ENCODE results near the gene MYL7. TPM values are rescaled to one million over a fixed set of nuclear protein-coding genes. Genes with fewer than 3 reads are reported as not detected.

The MYL7 gene
- total RNA-seq, 1 experiment from 2014 or later, result not detected

GRCh38 chr7:44150466-44150832, 9.3 kb upstream of the MYL7 start:
- Histone ChIP-seq H3K9me3 (ENCODE audit: low read depth, low read length, poor library complexity, severe bottlenecking) (no peaks in the 10 kb centered on the region), H3K27ac (ENCODE audit: low read depth, low read length, poor library complexity, severe bottlenecking) (no peak overlapping the region), H3K4me1 (ENCODE audit: insufficient read depth, low read length, poor library complexity, severe bottlenecking) (no peaks in the 10 kb centered on the region), H3K36me3 (ENCODE audit: insufficient read depth, low read length, poor library complexity, severe bottlenecking) (no peaks in the 10 kb centered on the region), H3K27me3 (replicated peaks; ENCODE audit: insufficient read depth, low read depth, low read length, poor library complexity) (no peaks in the 10 kb centered on the region), H3K4me3 (ENCODE audit: low read depth, low read length, poor library complexity, severe bottlenecking) (no peak overlapping the region)
- no TSS peak for BruUV-seq (replicated peaks)
- no peak for DNase-seq (ENCODE audit: low spot score)
- intact Hi-C loops (cut with micrococcal nuclease; ENCODE audit: unreplicated experiment), result no loop called here
- ChIA-PET CTCF (no interaction called here), POLR2A (ENCODE audit: low non-redundant PET) (no interaction called here)
- no peak for TF ChIP-seq EZH2 (IDR thresholded peaks at IDR 0.05; ENCODE audit: borderline replicate concordance, low read depth, low read length, poor library complexity, severe bottlenecking)
- TF ChIP-seq CTCF (conservative IDR thresholded peaks at IDR 0.05; ENCODE audit: low read depth, low read length), result no peak

GRCh38 chr7:44149571-44150465, 8.7 kb upstream of the MYL7 start:
- TF ChIP-seq EZH2 (IDR thresholded peaks at IDR 0.05; ENCODE audit: borderline replicate concordance, low read depth, low read length, poor library complexity, severe bottlenecking) (no peak), CTCF (conservative IDR thresholded peaks at IDR 0.05; ENCODE audit: low read depth, low read length) (no peak)
- BruUV-seq (replicated peaks), result no TSS peak
- H3K27me3 ChIP-seq (replicated peaks; ENCODE audit: insufficient read depth, low read depth, low read length, poor library complexity), result no peaks in the 10 kb centered on the region
- no peak for DNase-seq (ENCODE audit: low spot score)
- ChIA-PET CTCF (no interaction called here), POLR2A (ENCODE audit: low non-redundant PET) (no interaction called here)
- no peaks in the 10 kb centered on the region for H3K36me3 ChIP-seq (ENCODE audit: insufficient read depth, low read length, poor library complexity, severe bottlenecking)
- H3K4me1 ChIP-seq (ENCODE audit: insufficient read depth, low read length, poor library complexity, severe bottlenecking), result no peaks in the 10 kb centered on the region
- no peak overlapping the region for H3K27ac ChIP-seq (ENCODE audit: low read depth, low read length, poor library complexity, severe bottlenecking)
- intact Hi-C loops (cut with micrococcal nuclease; ENCODE audit: unreplicated experiment), result no loop called here
- H3K9me3 ChIP-seq (ENCODE audit: low read depth, low read length, poor library complexity, severe bottlenecking), result no peaks in the 10 kb centered on the region
- no peak overlapping the region for H3K4me3 ChIP-seq (ENCODE audit: low read depth, low read length, poor library complexity, severe bottlenecking)

- Histone ChIP-seq H3K9me3 (ENCODE audit: low read depth, low read length, poor library complexity, severe bottlenecking) (no peaks in the 10 kb centered on the region), H3K36me3 (ENCODE audit: insufficient read depth, low read length, poor library complexity, severe bottlenecking) (no peaks in the 10 kb centered on the region), H3K4me1 (ENCODE audit: insufficient read depth, low read length, poor library complexity, severe bottlenecking) (no peaks in the 10 kb centered on the region), H3K4me3 (ENCODE audit: low read depth, low read length, poor library complexity, severe bottlenecking) (no peak overlapping the region), H3K27me3 (replicated peaks; ENCODE audit: insufficient read depth, low read depth, low read length, poor library complexity) (no peaks in the 10 kb centered on the region), H3K27ac (ENCODE audit: low read depth, low read length, poor library complexity, severe bottlenecking) (no peak overlapping the region)
- no TSS peak for BruUV-seq (replicated peaks)
- ChIA-PET POLR2A (ENCODE audit: low non-redundant PET) (no interaction called here), CTCF (no interaction called here)
- DNase-seq (ENCODE audit: low spot score), result no peak
- intact Hi-C loops (cut with micrococcal nuclease; ENCODE audit: unreplicated experiment), result no loop called here
- no peak for TF ChIP-seq EZH2 (IDR thresholded peaks at IDR 0.05; ENCODE audit: borderline replicate concordance, low read depth, low read length, poor library complexity, severe bottlenecking)
- no peak for TF ChIP-seq CTCF (conservative IDR thresholded peaks at IDR 0.05; ENCODE audit: low read depth, low read length)
Measured at GRCh38 chr7:44148961-44149536, 7.9 kb upstream of the MYL7 start.

Data from A673 (cell line).